Fibroblast of mammary gland (primary cell): ENCODE measurements around the gene PLEKHG1.

Experiments
- DNase-seq: peaks from one replicate; pipeline ENCODE4 v3.0.0-alpha.2; 2010; ENCODE audit warnings: low read depth
- H3K4me3 ChIP-seq: 2 replicates; pipeline ENCODE4 v1.5.1; 2011; ENCODE audit warnings: low read depth, mild to moderate bottlenecking, low read length, moderate library complexity; ENCODE audit not compliant: control insufficient read depth
- CTCF ChIP-seq: conservative IDR thresholded peaks from 2 replicates; pipeline ENCODE4 v1.5.1; 2011; ENCODE audit warnings: low read depth, low read length, inconsistent platforms; ENCODE audit not compliant: control insufficient read depth, insufficient read depth

PLEKHG1 gene

DNA sequence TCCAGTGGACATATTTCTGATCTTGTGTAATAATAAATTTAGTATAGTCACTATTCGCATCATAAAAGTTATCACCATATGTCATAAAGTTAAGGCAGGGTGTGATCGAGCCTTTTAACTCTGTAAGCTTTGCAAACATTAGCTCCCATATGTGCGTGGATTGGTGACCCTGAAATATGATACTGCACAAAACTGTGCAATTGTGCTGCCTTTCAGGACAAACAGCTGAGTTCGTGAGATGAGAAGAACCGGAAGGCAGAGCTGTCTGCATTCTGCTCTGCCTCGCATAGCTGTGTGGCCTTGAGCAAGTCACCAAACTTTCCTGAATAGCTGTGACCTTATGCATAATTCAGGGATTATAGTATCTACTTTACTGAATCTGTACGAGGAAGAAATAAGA is 3.2 kb upstream of the PLEKHG1 start:
- no peak for DNase-seq
- no peak for TF ChIP-seq CTCF
- H3K4me3 ChIP-seq = no peak overlapping the region

DNA sequence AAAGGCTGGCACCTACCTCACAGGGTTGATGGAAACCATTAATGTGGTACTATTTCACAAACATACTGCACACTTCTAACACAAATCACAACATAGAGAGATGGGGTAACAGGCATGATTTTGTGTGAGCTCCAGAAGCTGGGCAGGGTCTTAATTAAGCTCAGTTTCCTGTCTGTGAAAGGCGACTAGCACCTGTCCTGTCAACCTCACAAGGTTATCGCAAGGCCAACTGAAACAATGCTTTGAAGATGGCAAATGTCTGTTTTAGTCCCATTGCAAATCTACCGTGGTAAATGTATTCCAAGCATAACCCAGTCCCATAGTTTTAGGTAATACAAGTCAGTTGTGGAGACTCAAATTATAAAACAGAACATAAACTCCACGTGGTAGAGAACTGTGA is 1.3 kb upstream of the PLEKHG1 start:
- DNase-seq = no peak
- no peak for TF ChIP-seq CTCF
- no peak overlapping the region for H3K4me3 ChIP-seq

DNA sequence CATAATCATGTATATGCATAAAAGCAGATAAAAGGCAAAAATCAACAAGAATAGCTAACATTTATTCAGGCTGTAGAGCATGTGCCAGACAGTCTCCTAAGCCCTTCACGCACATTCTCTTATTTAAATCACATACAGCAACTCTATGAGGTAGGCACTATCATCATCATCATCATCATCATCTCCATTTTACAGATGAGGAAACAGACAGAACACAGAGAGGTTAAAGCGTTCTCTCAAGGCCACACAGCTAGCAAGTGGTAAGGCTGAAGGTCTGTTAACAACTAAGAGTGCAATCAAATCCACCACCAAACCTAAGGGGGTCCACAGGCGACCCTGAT is 857 bp upstream of the PLEKHG1 start:
- H3K4me3 ChIP-seq = no peak overlapping the region
- no peak for TF ChIP-seq CTCF
- no peak for DNase-seq

DNA sequence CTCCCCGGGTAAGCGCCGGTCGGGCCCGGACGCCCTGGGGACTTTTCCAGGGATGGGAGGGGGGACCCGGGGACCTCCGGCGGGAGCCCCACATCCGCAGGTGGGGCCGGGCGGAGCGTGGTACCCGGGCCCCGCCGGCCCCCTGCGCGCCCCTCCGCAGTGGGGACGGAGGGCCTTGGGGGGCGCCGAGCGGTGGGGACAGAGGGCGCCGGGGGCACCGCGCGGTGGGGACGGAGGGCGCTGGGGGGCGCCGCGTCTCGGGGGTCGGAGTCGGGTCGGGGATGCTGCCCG is 270 bp downstream of the PLEKHG1 start:
- no peak for DNase-seq
- no peak for TF ChIP-seq CTCF
- no peak overlapping the region for H3K4me3 ChIP-seq

- peak; percentile 36 for TF ChIP-seq CTCF
- DNase-seq = peak; percentile 43
- peak overlapping the region; percentile 33 for H3K4me3 ChIP-seq
Observed at GRCh38 chr6:150600301-150601017, 774 bp downstream of the PLEKHG1 start.

DNA sequence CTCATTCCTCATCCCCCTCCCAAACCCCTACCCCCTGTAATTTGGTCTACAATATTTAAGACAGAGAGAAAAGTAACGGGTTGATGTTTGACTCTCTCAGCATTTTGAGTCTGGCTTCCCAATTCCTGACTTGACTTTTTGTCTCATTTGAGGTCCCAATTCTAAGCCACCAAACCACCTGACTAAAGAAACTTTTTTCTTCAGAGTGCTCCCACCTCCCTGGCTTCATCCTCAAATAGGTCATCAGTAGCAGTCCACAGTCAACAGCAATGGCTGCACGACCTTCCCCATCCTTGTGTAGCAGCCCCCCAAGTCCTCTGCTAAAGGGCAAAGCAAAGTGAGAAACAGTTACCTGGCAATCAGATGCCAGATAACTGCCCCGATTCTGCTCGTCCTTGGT is 1.8 kb downstream of the PLEKHG1 start:
- no peak overlapping the region for H3K4me3 ChIP-seq
- no peak for DNase-seq
- TF ChIP-seq CTCF = no peak

GRCh38 chr6:150603176-150603575 is 3.5 kb downstream of the PLEKHG1 start:
- no peak for TF ChIP-seq CTCF

More at GRCh38 chr6:150603176-150603575, 3.5 kb downstream of the PLEKHG1 start:
- H3K4me3 ChIP-seq = no peak overlapping the region
- no peak for DNase-seq
